HepG2 (cell line): Measurements from ENCODE around the gene ZNF174. TPM values are rescaled to one million over a fixed set of nuclear protein-coding genes. Genes with fewer than 3 reads are reported as not detected.
A peak's percentile ranks its signal among the peaks of the same experiment; 100 is the strongest.

Experiments used
- BCL3 ChIP-seq: sonication (generic); formaldehyde crosslinking; IDR thresholded peaks from 2 replicates; pipeline ENCODE4 v1.5.1; 2020; ENCODE audit warnings: mild to moderate bottlenecking, missing genetic modification reagents, moderate library complexity
- CHD4 ChIP-seq: fragments of 200-600 bp; sonication (generic); IDR thresholded peaks from 2 replicates; pipeline ENCODE4 v1.7.0; 2017; ENCODE audit warnings: mild to moderate bottlenecking, low read length, borderline replicate concordance
- EED ChIP-seq: sonication (generic); formaldehyde crosslinking; IDR thresholded peaks from 2 replicates; pipeline ENCODE4 v1.5.0; 2020; ENCODE audit warnings: mild to moderate bottlenecking, missing genetic modification reagents
- FOXJ3 ChIP-seq: sonication (generic); formaldehyde crosslinking; IDR thresholded peaks from 2 replicates; pipeline ENCODE4 v1.4.0; 2020; ENCODE audit warnings: missing genetic modification reagents, mild to moderate bottlenecking, borderline replicate concordance
- KDM1A ChIP-seq: IDR thresholded peaks from 2 replicates; pipeline ENCODE4 v1.6.1; 2016; ENCODE audit warnings: missing compliant biosample characterization
- MYC ChIP-seq: sonication (generic); formaldehyde crosslinking; IDR thresholded peaks from 2 replicates; pipeline ENCODE4 v1.9.0; 2021; ENCODE audit warnings: missing genetic modification reagents, borderline replicate concordance
- NR1H2 ChIP-seq: sonication (generic); formaldehyde crosslinking; IDR thresholded peaks from 2 replicates; pipeline ENCODE4 v1.8.1; 2022; ENCODE audit warnings: low read depth, missing genetic modification reagents, borderline replicate concordance
- RFX3 ChIP-seq: IDR thresholded peaks from 2 replicates; pipeline ENCODE4 v1.6.1; 2016; ENCODE audit warnings: missing biosample characterization, missing genetic modification reagents
- RNF2 ChIP-seq: fragments of 450-650 bp; conservative IDR thresholded peaks from 2 replicates; pipeline ENCODE4 v1.6.1; 2016; ENCODE audit warnings: low read depth
- SOX6 ChIP-seq, 2 experiments: fragments of 450-650 bp in 1 of 2; sonication (generic) in 1 of 2; formaldehyde crosslinking in 1 of 2; IDR thresholded peaks; 2 replicates each; pipeline versions ENCODE4 v1.4.0 to v1.6.1; 2017 to 2020; ENCODE audit warnings: antibody characterized with exemption in 1 of 2, mild to moderate bottlenecking in 1 of 2, missing genetic modification reagents in 1 of 2
- SRY ChIP-seq: sonication (generic); formaldehyde crosslinking; IDR thresholded peaks from 2 replicates; pipeline ENCODE4 v1.8.0; 2022; ENCODE audit warnings: mild to moderate bottlenecking, missing genetic modification reagents
- SSRP1 ChIP-seq: IDR thresholded peaks from 2 replicates; pipeline ENCODE4 v1.6.1; 2016; ENCODE audit warnings: control low read depth
- TBL1XR1 ChIP-seq: fragments of 150-350 bp; IDR thresholded peaks from 2 replicates; pipeline ENCODE4 v1.6.1; 2014; ENCODE audit warnings: borderline replicate concordance, low read length; ENCODE audit not compliant: partially characterized antibody
- TEAD3 ChIP-seq: optimal IDR thresholded peaks from 2 replicates; pipeline ENCODE3; 2016; ENCODE audit warnings: borderline replicate concordance
- THAP11 ChIP-seq: IDR thresholded peaks from 2 replicates; pipeline ENCODE4 v1.6.1; 2016; ENCODE audit warnings: missing biosample characterization, missing genetic modification reagents
- TP53 ChIP-seq: sonication (generic); formaldehyde crosslinking; conservative IDR thresholded peaks from 2 replicates; pipeline ENCODE4 v1.4.0; 2020; ENCODE audit warnings: missing genetic modification reagents
- ZBTB1 ChIP-seq: sonication (generic); formaldehyde crosslinking; IDR thresholded peaks from 2 replicates; pipeline ENCODE4 v1.4.0; 2020; ENCODE audit warnings: missing genetic modification reagents, borderline replicate concordance
- ZFP82 ChIP-seq: sonication (generic); formaldehyde crosslinking; IDR thresholded peaks from 2 replicates; pipeline ENCODE4 v1.5.1; 2020; ENCODE audit warnings: mild to moderate bottlenecking, missing genetic modification reagents, borderline replicate concordance
- ZNF296 ChIP-seq: sonication (generic); formaldehyde crosslinking; conservative IDR thresholded peaks from 2 replicates; pipeline ENCODE4 v1.5.0; 2020; ENCODE audit warnings: mild to moderate bottlenecking, missing genetic modification reagents
- ZNF557 ChIP-seq: sonication (generic); formaldehyde crosslinking; IDR thresholded peaks from 2 replicates; pipeline ENCODE4 v1.4.0; 2020; ENCODE audit warnings: missing genetic modification reagents
- ZNF605 ChIP-seq: sonication (generic); formaldehyde crosslinking; IDR thresholded peaks from 2 replicates; pipeline ENCODE4 v1.8.0; 2022; ENCODE audit warnings: mild to moderate bottlenecking, missing genetic modification reagents
- ZNF678 ChIP-seq: sonication (generic); formaldehyde crosslinking; IDR thresholded peaks from 2 replicates; pipeline ENCODE4 v1.4.0; 2020; ENCODE audit warnings: mild to moderate bottlenecking, missing genetic modification reagents
- ZNF790 ChIP-seq: sonication (generic); formaldehyde crosslinking; IDR thresholded peaks from 2 replicates; pipeline ENCODE4 v1.8.0; 2022; ENCODE audit warnings: missing genetic modification reagents, mild to moderate bottlenecking, borderline replicate concordance
- ZNF891 ChIP-seq: sonication (generic); formaldehyde crosslinking; IDR thresholded peaks from 2 replicates; pipeline ENCODE4 v1.5.0; 2020; ENCODE audit warnings: mild to moderate bottlenecking, missing genetic modification reagents
- polyA plus RNA-seq, 8 experiments: library from polyadenylated mRNA; depleted of rRNA in 3 of 8; stranded (reverse) in 7 of 8; unstranded in 1 of 8; fragments of >200 nt; fragmentation: Illumina TruSeq in 4 of 8; extraction: Trizol in 4 of 8; gene quantifications; 2 replicates each; pipeline versions ENCODE4 v1.2.1 to v1.2.3, GENCODE V29; 2011 to 2016; ENCODE audit warnings: low read depth in 4 of 8, missing spikeins in 1 of 8, mixed read lengths in 1 of 8; ENCODE audit not compliant: insufficient read depth in 1 of 8
- total RNA-seq, 5 experiments: library from RNA; depleted of rRNA; stranded (reverse); fragments of >200 nt; fragmentation: Illumina TruSeq; extraction: Trizol; gene quantifications; 2 replicates each; pipeline ENCODE4 v1.2.3, GENCODE V29; 2016; ENCODE audit warnings: low read depth in 1 of 5
- TF ChIP-seq, protein P1 (sequence below): sonication (generic); formaldehyde crosslinking; IDR thresholded peaks from 2 replicates; pipeline ENCODE4 v1.5.1; 2020; ENCODE audit warnings: mild to moderate bottlenecking, missing genetic modification reagents, borderline replicate concordance
- TF ChIP-seq, protein P2 (sequence below): IDR thresholded peaks from 2 replicates; pipeline ENCODE4 v1.6.1; 2016; ENCODE audit warnings: low read depth, borderline replicate concordance

The ZNF174 gene
- total and polyA plus RNA-seq, 2 of the 13 experiments (the other 11 are each of a cell fraction or from before 2014, with no cell fraction given), result 8.3 to 10.6 TPM

DNA sequence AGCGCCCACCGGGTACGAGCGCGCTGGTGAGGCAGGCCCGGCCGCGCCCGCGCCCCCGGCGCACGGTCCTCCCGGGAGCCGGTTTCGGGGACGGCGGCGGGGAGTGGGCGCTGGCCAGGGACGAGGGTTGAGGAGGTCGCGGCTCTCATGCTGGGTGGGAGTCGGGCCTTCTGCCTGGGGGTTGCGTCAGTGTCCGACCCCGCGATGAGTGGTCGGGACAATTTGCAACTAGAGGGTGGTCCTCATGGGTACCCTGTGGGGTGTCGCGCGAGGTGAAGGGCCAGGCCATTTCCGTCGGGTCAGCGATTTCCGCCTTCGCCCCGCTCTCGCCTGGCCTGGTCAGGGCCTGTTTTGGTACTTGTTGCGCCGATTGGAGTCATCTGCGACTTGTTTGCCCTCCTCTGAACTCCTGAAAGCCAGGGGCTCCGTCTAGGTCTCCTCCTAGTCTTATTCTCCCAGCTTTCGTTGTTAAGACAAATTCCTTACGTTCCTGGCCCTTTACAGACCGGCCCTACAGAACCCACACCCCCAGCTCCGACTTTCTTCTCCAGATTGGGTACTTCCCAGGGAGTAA lies 57.4 kb downstream of the ZNF174 start (continued):
- TF ChIP-seq, protein P1, sequence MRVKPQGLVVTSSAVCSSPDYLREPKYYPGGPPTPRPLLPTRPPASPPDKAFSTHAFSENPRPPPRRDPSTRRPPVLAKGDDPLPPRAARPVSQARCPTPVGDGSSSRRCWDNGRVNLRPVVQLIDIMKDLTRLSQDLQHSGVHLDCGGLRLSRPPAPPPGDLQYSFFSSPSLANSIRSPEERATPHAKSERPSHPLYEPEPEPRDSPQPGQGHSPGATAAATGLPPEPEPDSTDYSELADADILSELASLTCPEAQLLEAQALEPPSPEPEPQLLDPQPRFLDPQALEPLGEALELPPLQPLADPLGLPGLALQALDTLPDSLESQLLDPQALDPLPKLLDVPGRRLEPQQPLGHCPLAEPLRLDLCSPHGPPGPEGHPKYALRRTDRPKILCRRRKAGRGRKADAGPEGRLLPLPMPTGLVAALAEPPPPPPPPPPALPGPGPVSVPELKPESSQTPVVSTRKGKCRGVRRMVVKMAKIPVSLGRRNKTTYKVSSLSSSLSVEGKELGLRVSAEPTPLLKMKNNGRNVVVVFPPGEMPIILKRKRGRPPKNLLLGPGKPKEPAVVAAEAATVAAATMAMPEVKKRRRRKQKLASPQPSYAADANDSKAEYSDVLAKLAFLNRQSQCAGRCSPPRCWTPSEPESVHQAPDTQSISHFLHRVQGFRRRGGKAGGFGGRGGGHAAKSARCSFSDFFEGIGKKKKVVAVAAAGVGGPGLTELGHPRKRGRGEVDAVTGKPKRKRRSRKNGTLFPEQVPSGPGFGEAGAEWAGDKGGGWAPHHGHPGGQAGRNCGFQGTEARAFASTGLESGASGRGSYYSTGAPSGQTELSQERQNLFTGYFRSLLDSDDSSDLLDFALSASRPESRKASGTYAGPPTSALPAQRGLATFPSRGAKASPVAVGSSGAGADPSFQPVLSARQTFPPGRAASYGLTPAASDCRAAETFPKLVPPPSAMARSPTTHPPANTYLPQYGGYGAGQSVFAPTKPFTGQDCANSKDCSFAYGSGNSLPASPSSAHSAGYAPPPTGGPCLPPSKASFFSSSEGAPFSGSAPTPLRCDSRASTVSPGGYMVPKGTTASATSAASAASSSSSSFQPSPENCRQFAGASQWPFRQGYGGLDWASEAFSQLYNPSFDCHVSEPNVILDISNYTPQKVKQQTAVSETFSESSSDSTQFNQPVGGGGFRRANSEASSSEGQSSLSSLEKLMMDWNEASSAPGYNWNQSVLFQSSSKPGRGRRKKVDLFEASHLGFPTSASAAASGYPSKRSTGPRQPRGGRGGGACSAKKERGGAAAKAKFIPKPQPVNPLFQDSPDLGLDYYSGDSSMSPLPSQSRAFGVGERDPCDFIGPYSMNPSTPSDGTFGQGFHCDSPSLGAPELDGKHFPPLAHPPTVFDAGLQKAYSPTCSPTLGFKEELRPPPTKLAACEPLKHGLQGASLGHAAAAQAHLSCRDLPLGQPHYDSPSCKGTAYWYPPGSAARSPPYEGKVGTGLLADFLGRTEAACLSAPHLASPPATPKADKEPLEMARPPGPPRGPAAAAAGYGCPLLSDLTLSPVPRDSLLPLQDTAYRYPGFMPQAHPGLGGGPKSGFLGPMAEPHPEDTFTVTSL (CRISPR knock-in tag), result peak; percentile 51; the same call in 1 of the 2 replicates
- TF ChIP-seq ZNF296 (CRISPR knock-in tag) (no peak), ZNF790 (CRISPR knock-in tag) (no peak), SOX6 (IDR thresholded peaks at IDR 0.05) (no peak), SOX6 (CRISPR knock-in tag; IDR thresholded peaks at IDR 0.05) (0 out of 2 replicates have a peak, but pooled peaks have one; percentile 2), RFX3 (CRISPR knock-in tag) (no peak), MYC (CRISPR knock-in tag) (no peak; the same call in 1 of the 2 replicates), SSRP1 (CRISPR knock-in tag) (no peak), SRY (0 out of 2 replicates have a peak, but pooled peaks have one; percentile 5), ZNF678 (CRISPR knock-in tag) (peak; percentile 66; the same call in 1 of the 2 replicates), NR1H2 (CRISPR knock-in tag) (no peak), TEAD3 (CRISPR knock-in tag) (no peak), CHD4 (no peak), EED (0 out of 2 replicates have a peak, but pooled peaks have one; percentile 50), ZNF557 (CRISPR knock-in tag) (no peak), FOXJ3 (CRISPR knock-in tag) (no peak), TP53 (CRISPR knock-in tag) (no peak), TBL1XR1 (no peak), ZNF605 (0 out of 2 replicates have a peak, but pooled peaks have one; percentile 46), KDM1A (CRISPR knock-in tag) (no peak), ZNF891 (CRISPR knock-in tag) (no peak), RNF2 (no peak), ZFP82 (no peak), BCL3 (CRISPR knock-in tag) (no peak), THAP11 (no peak), ZBTB1 (CRISPR knock-in tag) (no peak)
- TF ChIP-seq, protein P2, sequence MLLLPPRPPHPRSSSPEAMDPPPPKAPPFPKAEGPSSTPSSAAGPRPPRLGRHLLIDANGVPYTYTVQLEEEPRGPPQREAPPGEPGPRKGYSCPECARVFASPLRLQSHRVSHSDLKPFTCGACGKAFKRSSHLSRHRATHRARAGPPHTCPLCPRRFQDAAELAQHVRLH, result no peak
